HG03342 (cell line): ENCODE measurements around the gene GALNT4.

ENCODE experiments used
- ATAC-seq: cut with Tn5 transposase; IDR thresholded peaks from one replicate; pipeline ENCODE4 v1.9.1; 2021; ENCODE audit warnings: mild to moderate bottlenecking, moderate library complexity; ENCODE audit not compliant: unreplicated experiment

Gene GALNT4

DNA sequence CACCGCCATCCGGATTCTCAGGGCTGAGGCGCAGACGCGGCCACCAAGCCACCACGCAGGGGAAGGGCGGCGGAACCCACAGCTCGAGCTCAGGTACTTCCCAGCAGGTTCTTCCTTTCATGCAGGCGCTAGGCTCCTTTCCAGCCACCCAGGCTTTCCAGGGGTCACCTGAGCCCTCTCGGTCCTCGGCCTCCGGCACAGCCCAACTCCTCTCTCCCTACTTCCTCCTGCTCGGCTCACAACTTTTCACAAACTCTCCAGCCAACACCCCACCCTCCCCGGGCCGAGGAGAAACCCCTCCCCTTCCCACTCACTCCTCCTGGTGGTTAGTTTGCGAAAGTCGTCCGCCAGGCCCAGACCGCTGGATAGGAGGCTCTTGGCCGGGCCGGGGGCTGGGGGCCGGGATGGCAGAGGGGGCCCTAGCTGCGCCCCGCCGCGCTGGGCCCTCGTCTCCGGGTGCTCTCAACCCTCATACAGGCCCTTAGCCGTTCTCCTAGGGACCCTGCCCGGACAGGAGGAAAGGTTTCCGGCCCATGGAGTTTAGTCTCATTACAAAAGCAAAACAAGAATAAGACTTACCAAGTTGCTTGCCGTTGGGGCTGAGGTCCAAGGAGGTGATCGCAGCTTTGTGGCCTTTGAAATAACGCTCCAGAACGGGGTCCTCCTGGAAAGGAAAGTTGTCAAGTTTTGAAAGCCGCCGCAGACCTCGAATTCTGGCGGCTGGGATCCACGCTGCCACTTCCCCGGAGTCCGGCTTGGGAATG lies at the start of gene GALNT4:
TSS of gene GALNT4 (minus strand) at position 256 of the 764 bp plus-strand sequence. CDS start at position 9, 247 bp downstream.
- ATAC-seq: peak; percentile 74

DNA sequence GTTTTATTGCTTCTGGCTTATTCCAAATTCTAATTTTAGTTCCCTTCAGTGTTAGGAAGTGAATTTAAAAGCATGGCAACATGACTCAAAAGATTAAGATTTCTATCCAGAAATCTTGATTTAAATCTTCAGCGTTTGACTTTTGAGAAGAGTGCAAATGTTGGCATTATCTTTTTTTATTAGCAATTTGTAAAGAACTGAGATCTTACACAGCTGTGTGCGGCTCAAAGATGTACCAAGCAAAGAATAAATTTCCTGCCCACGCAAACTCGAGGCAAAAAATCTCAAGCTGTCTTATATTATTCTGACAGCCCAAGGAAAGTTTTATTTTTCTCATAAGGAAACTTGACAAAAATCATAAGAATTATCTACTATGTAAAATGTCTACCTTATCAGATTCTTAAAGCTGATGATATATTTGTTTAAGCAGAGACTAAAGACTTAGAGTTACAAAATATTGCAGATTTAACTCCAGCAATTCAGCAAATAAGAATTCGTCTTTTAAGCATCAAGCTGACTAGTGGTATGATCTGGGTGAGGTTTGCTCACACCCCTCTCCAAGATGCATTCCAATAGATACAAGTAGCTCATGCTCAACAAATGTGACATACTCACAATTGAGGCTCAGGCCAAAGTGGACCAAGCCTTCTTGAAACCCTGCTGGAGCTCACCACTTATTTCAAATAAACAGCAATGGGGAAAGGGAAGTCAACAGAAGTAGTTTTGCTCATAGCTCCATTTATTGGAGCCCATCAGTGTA lies 48.6 kb upstream of the GALNT4 start:
- no peak for ATAC-seq

DNA sequence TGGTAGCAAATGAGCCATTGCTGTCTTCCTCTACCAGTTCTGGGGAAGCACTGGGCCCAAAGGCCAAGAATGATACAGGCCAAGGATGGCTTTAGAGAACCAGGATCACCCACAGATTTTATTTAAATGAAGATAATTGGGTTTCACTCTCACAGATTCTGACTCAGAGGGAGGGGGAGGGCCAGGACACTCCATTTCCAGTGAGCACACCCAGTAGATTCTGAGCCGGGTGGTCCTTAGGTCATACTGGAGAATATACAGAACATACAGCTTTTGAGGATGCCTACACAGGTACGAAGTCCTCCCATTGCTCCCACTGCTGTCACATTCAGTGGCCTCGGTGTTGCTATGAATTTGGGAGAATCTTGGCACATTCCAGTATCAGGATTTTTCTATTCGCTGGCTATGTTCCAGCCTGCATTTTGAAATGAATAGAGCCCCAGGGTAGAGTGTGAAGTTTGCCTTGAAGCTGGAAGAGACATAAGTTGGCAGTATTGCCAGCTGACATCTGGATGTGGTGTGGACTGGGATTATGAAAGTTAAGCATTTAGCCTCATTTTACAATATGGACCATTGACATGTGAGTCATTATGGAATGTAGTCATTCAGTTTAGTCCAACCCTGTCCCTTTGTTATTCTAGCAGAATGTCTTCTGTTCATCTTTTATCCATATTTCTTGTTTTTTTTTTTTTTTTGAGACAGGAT lies 47.0 kb upstream of the GALNT4 start:
- ATAC-seq: no peak

DNA sequence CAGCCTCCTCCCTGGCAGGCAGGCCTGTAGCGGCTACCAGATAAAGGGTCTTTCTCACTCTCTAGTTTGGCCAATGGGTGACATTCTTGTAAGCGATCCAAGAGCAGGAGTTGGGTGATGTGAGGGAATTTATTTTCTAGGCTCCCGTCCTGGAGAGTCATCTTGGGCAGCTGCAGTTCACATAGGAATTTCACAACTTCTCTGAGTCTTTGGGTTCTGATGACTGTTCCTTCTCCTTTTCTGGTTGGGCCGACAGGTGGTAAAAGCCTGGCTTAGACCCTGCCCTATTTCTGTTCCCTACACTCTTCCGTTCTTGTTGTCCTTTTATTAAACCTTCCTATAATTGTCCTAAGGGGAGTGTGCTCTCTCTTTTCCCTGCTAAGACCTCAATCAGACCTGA lies 43.9 kb upstream of the GALNT4 start:
- ATAC-seq: no peak

DNA sequence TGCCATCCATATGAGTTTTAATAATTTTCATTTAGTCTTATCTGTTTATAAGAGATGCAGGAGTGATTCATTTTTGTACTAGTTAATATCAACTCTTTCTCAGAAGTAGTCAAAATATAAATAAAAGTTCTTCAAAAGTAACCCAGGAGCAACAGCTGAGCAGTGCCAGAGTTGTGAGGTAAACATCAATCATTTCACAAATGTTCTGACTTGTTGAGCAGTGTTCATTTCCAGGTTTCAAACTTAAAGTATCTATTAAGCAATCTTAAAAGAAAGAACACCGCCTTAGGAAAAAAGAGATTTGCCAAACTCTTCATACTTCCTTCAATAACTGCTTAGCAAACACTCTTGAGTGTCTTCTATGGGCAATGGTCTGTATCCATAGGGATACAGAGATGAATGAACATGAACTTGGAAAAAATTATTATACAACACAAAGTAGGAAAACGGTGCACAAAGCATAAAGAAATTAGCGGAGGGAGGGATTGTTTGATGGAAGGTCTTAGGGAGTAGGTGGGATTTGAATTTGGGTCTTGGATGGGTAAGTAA lies 43.2 kb upstream of the GALNT4 start:
- no peak for ATAC-seq

DNA sequence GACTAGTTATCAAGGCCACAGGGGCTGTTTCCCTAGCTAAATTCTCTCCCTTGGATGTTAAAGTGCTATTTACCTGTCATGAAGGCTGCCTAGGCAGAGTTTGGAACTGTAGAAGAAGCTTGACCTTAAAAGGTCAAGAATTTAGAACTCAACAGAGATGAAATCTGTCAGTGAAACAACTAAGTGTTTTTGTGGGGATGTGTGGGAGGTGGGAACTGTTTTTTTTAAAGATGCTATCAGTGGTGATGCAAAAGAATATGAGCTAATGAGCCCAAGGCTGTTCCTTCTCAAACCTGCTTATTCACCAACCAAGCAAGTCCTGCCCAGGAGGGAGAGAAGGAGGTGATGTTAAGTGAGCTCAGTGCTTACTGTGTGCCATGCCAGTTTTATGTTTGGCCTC lies 42.0 kb upstream of the GALNT4 start:
- no peak for ATAC-seq

DNA sequence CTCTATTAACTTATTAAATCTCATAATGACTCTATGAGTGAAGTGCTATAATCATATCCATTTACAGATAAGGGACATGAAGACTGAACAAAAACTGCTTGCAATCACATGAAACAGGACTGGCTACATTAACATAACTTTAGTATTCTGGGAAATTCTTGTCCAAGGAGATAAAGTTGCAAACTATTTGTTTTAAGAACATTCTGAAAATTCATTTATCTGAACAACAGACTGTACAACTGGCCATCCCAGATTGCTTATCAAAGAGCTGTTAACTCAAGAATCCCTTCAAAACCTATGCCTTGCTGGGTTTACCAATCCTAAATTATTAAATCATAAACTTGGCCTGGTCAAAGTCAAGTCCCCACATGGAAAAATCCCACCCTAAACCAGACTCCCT lies 40.4 kb upstream of the GALNT4 start:
- no peak for ATAC-seq

DNA sequence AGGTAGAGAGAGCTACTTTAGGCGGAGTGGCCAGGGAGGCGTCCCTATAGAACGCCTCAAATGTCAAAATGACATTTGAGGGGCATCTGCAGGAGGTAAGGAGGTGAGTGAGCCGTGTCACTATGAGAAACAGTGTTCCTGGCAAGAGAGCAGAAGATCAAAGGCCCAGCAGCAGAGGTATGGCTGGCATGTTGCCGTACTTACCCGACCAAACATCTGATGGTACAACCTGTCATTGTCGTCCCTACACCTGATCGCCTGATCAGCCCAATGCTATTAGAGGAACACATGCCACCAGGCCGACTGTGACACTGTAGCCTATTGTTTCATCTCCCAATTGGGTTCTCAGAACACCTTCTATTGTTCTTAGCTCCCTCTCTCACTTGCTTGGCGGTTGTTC lies 35.2 kb upstream of the GALNT4 start:
- ATAC-seq: no peak

DNA sequence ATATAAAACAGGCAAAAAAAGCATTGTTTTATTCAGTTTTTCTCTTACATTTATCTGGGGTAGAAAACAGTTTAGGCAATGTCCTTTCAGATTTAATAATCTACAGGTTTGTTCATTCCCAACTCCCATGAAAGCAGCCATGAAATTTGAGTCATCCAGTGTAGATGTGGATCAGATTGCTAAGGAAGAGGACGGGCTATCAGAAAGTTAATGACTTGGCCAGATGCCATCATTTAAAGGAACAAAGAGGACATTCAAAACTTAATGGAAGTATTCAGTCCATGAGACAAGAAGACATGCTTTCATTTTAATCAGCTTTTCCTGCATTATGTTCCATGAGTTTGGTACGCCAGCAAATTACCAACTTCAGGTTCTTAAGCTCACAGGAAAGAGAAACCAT lies 32.4 kb upstream of the GALNT4 start:
- ATAC-seq: no peak

DNA sequence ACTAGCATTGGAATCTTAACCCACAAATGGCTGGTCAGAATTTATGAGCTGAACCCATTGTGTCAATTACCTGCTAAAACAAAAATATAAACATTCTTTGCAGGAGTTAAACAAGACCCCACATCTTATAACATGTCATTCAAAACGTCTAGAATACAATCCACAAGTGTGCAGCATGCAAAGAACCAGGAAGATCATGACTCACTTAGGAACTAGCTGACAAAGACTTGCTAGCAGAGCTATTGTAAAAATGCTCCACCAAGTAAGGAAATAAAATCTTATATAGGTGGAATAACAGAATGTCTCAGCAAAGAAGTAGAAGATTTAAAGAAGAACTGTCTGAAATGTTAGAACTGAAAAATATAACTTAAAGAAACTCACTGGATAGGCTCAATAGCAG lies 27.8 kb upstream of the GALNT4 start:
- ATAC-seq: no peak

DNA sequence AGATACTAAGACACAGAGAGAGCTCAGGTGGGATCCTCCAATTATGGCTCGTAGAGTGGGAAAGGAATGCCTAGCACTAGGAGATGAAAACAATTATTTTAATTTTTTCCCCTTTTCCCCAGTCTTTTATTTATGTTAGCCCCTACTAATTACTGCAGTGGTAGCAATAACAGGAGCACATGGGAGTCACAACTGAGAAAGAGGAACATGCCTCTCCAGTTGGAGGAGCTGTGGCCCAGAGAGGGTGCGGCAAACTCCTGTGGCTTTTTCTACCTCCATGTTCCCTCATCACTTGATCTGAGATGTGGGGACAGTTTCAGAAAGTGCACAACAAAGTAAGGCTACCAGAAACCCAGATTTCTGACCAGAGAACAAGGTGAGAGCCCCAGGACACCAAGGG lies 27.2 kb upstream of the GALNT4 start:
- ATAC-seq: no peak

DNA sequence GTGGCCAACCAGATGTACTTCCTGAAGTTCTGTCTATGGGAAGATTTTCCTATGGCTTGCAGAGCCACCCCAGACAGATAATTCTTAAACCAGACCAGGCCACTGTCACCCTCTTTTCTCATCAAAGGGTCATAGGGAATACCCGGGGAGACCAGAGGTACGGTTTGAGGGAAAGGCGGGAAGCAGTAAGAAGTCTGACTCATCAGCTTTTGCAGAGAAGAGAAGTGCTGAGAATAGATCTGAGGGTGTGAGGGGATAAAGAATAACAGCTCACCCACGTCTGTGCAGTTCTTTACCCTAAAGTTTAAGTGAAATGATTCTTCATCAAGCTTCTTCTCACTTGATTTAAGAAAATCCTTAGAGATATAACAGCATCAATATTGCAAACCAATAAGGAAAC lies 22.5 kb upstream of the GALNT4 start:
- ATAC-seq: no peak

DNA sequence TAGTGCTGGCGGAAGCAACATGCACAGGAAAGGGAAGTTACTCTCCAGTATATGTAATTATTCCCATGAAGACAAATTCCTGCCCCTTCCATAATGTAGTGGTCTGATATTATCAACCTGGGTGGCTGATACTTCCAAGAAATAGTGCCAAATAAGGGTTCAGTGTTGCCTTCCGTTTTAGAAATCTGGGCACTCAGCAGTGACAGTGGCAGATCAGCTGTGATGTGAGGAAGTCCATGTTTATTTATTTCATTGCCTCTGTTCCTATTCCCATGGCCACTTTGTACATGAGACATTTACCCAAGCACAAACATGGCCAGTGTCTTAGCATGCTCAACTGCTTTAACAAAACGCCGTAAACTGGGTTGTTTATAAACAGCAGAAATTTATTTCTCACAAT lies 21.6 kb upstream of the GALNT4 start:
- no peak for ATAC-seq

DNA sequence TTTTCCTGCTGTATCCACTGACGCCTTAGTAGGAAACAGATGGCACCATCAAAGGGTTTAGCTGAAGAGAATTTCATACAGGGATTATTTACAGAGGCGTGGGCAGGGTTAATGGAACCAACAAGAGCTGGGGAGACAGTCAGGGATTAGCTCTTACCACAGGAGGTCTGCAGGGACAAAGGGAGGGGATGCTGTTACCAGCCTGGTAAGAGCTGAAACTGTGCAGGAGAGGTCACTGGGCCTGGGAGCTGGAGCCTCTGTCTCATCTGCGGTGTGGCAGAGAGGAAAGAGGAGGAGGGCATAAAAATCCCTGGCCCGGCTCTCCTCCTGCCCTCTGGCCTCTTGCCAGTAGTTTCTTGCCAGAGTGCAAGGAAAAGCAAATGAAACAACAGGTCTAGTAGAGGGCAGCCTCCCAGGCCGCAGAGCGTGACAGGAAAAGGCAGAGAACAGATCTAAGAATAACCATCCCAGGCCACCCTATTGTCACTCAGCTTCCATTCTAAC lies 20.1 kb upstream of the GALNT4 start:
- ATAC-seq: no peak

DNA sequence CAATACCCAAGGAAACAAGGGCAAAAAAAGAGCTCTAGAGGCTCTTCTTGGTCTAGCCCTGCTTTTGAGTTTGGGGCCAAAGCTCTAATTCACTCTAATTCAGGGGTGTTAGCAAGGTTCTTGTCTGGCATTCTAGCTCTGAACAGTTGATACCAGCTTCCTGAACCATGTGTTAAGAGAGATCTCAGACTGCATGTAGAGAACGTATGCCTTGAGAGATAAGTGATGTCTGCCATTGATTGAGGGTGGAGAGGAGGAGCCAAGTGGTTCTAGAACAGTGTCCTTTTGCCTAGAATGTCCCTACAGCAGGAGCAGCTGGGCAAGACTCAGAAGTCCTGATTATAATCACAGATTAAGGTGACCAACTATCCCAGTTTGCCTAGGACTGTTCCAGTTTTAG lies 19.4 kb upstream of the GALNT4 start:
- ATAC-seq: no peak

DNA sequence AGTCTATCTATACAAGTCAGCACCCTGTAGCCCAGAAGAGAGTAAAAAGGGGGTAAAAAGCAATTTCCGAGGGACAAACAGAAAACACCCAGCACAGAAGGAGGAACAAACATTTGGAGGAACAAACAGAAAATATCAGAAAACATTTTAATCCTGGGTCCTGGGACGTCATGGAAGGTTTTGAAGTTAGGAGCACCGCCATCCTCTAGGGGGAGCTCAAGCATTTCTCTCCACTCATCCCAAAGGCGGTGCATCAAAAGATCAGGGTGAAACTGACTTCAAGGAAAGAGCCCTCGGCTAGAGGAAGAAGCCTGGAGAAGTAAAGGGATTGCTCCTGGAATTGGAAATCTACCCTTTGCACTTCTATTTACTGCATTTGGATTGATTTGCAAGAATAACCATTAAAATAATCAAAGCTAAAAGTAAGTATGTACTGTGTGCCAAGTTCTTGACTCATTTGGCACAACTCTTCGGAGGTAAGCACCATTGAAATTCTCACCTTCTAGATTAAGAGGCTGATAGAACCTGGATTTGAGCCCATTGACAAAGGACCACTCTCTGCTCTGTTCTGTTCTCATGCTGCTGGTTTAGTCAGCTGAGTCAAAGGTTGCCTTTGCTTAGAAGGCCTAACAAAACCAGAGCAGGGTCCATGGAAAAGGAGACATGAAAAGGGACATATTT lies 18.5 kb upstream of the GALNT4 start:
- peak; percentile 79 for ATAC-seq

DNA sequence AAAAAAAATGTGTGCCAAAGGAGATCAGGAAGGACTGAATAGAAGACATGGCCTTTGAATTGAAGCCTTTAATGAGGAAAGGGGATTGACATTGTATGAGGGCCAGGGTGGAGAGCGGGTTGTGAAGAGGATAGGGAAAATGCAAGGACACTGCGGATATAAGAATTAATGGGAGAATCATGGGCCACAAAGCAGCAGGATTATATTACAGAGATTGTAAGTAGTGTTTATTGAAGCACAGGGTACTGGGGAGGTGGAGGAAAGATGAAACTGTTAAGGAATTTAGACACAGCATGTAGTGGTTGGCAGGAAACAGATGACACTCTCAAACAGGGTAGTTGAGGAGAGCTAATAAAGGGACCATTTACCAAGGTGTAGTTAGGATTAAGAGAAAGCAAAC lies 17.6 kb upstream of the GALNT4 start:
- ATAC-seq: no peak

DNA sequence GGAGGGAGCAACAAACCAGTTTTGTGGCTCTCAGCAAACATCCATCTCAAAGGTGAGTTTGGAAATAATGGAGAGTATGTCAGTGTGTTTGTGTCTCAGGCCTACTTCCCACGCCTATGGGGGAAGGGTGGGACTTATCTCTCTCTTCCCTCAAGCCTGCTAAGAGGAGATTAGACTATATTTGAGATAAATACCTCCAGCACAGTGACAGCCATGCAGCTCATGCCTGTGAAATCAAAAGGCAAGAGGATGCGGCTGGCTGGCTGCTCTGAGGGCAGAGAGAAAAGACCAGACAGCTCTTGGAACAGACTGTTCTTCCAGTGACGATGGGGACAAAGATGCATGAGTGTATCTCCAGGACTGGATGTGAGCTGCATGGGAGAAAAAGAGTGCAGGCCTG lies 16.0 kb upstream of the GALNT4 start:
- no peak for ATAC-seq

DNA sequence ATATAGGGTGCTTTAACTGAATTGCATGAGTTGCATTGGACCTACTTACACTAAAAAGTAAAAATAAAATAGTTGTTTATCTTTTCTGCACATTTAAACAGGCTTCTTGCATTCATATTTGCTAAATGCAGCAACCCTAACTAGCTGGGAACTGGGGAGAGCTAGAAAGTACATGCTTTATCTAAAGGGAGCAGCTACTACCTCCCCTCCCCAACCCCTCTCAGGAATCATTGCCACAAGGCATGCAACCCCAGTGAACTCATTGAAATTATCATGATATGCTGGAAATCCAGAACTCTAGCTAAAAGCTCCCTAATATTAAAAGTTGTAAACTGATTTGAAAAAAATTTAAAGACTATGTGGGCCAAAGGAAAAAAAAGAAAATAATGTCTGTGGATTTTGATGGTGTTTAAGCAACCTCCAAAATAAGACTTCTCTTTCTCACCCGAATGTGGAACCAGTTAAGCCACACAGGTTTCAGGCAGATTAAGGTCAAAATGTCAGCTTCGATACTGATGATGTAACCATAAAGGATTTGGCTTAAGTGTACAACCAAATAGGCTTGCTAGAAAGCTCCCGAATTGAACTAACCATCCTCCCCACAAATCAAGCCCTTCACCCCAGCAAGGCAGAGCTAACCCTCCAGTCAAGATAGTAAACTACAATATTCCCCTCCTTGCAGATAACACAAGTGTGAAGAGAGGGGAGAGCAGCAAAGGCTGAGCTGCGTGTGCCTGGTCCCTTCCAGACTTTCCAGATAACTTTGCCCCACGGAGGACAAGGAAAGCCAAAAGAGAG lies 15.0 kb upstream of the GALNT4 start:
- ATAC-seq: no peak

DNA sequence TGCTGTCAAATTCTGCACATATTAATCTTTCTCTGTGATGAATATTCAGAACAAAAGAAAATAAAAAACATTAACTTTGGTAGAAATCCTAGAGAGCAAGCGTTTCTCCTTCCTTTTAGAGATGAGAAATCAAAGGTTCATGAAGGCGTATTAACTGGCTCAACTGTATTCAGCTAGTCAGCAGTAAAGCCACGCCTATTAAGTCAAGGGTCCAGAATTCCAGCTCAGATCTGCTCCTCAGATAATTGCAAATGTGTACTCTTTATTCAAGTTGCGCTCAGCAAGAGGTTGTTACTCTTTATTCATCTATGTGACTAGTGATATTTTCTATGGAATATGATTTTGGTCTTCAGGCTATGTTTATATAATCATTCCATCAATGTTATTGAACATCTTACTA lies 14.3 kb upstream of the GALNT4 start:
- no peak for ATAC-seq
